Hepatocyte (in vitro differentiated cells): ENCODE measurements around the gene TEX28. TPM values are rescaled to one million over a fixed set of nuclear protein-coding genes. Genes with fewer than 3 reads are reported as not detected.

ENCODE experiments used
- DNase-seq: peaks from one replicate; pipeline ENCODE4 v3.0.0-alpha.2; 2016; ENCODE audit warnings: low spot score
- H2AFZ ChIP-seq: fragments of 200-600 bp; sonication (generic); 2 replicates; pipeline ENCODE4 v1.6.0; 2016; ENCODE audit warnings: antibody characterized with exemption, mild to moderate bottlenecking
- H3K27ac ChIP-seq: fragments of 200-600 bp; sonication (generic); 2 replicates; pipeline ENCODE4 v1.5.1; 2016; ENCODE audit warnings: mild to moderate bottlenecking
- H3K27me3 ChIP-seq: fragments of 200-600 bp; sonication (generic); 2 replicates; pipeline ENCODE4 v1.6.1; 2016
- H3K36me3 ChIP-seq: fragments of 200-600 bp; sonication (generic); replicated peaks from 2 replicates; pipeline ENCODE4 v1.5.1; 2016; ENCODE audit warnings: low read depth; ENCODE audit not compliant: insufficient read depth
- H3K4me1 ChIP-seq: fragments of 200-600 bp; sonication (generic); 2 replicates; pipeline ENCODE4 v1.5.1; 2016; ENCODE audit warnings: mild to moderate bottlenecking, moderate library complexity; ENCODE audit not compliant: insufficient read depth
- H3K4me2 ChIP-seq: fragments of 200-600 bp; sonication (generic); 2 replicates; pipeline ENCODE4 v1.6.0; 2016
- H3K4me3 ChIP-seq: fragments of 200-600 bp; sonication (generic); 2 replicates; pipeline ENCODE4 v1.5.1; 2016; ENCODE audit warnings: mild to moderate bottlenecking
- H3K79me2 ChIP-seq: fragments of 200-600 bp; sonication (generic); 2 replicates; pipeline ENCODE4 v1.6.0; 2017; ENCODE audit warnings: mild to moderate bottlenecking
- H3K9me2 ChIP-seq: fragments of 200-600 bp; sonication (generic); replicated peaks from 2 replicates; pipeline ENCODE4 v1.6.0; 2017; ENCODE audit warnings: mild to moderate bottlenecking; ENCODE audit not compliant: insufficient read depth
- H3K9me3 ChIP-seq: fragments of 200-600 bp; sonication (generic); 2 replicates; pipeline ENCODE4 v1.5.1; 2016; ENCODE audit warnings: low read depth, mild to moderate bottlenecking
- H4K20me1 ChIP-seq: fragments of 200-600 bp; sonication (generic); 2 replicates; pipeline ENCODE4 v1.6.0; 2016; ENCODE audit warnings: mild to moderate bottlenecking; ENCODE audit not compliant: insufficient read depth, poor library complexity, severe bottlenecking
- EZH2 ChIP-seq: fragments of 200-600 bp; sonication (generic); IDR thresholded peaks from 2 replicates; pipeline ENCODE4 v1.6.1; 2016; ENCODE audit warnings: antibody characterized with exemption, mild to moderate bottlenecking, borderline replicate concordance
- EZH2phosphoT487 ChIP-seq: fragments of 200-600 bp; sonication (generic); IDR thresholded peaks from one replicate; pipeline ENCODE4 v1.6.1; 2018; ENCODE audit warnings: antibody characterized with exemption, mild to moderate bottlenecking, low read depth, moderate library complexity; ENCODE audit not compliant: unreplicated experiment, severe bottlenecking
- WGBS: methylation state at CpG from one replicate; pipeline ENCODE4 v1.1.6; 2016; ENCODE audit warnings: low lambda C conversion rate; ENCODE audit errors: missing lambda C conversion rate; 5-methylcytosine and 5-hydroxymethylcytosine counted together
- polyA plus RNA-seq: library from polyadenylated mRNA; unstranded; fragments of >200 nt; fragmentation: Nextera tagmentation; extraction: Ambion mirVana; gene quantifications from 2 replicates; pipeline ENCODE4 v1.2.1, GENCODE V29; 2016
- total RNA-seq: library from RNA; depleted of rRNA; stranded (reverse); fragments of >200 nt; gene quantifications from 2 replicates; pipeline ENCODE4 v1.2.3, GENCODE V29; 2014
- TF ChIP-seq, protein P1 (sequence below): fragments of 200-600 bp; sonication (generic); IDR thresholded peaks from 2 replicates; pipeline ENCODE4 v1.5.1; 2016; ENCODE audit warnings: antibody characterized with exemption, mild to moderate bottlenecking; ENCODE audit not compliant: poor library complexity

The TEX28 gene
- total and polyA plus RNA-seq, 2 experiments from 2014 or later: not detected

DNA sequence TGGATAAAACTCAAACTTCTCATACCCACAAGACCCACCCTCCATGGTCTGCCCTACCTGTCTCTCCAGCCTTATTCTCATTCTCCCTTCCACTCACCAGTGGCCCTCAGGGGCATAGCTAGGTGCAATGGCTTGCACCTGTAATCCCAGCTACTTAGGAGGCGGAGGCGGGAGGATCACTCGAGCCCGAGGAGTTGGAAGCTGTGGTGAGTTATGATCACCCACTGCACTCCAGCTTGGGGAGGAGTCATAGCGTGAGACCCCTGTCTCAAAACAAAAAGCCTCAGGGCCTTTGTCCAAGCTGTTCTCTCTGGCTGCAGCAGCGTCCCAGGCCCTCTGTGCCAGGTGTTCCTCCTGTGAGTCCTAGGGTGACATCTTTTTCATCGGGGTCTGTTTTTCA, 17.2 kb upstream of the TEX28 start:
- Histone ChIP-seq H3K9me3 (no peaks in the 10 kb centered on the region), H3K27ac (no peak overlapping the region), H3K36me3 (no peaks in the 10 kb centered on the region), H2AFZ (no peak overlapping the region), H3K4me2 (no peak overlapping the region), H3K9me2 (no peaks in the 10 kb centered on the region), H4K20me1 (no peaks in the 10 kb centered on the region), H3K4me3 (no peak overlapping the region), H3K27me3 (no peaks in the 10 kb centered on the region), H3K79me2 (no peaks in the 10 kb centered on the region), H3K4me1 (no peaks in the 10 kb centered on the region)
- no peak for TF ChIP-seq EZH2
- TF ChIP-seq, protein P1, sequence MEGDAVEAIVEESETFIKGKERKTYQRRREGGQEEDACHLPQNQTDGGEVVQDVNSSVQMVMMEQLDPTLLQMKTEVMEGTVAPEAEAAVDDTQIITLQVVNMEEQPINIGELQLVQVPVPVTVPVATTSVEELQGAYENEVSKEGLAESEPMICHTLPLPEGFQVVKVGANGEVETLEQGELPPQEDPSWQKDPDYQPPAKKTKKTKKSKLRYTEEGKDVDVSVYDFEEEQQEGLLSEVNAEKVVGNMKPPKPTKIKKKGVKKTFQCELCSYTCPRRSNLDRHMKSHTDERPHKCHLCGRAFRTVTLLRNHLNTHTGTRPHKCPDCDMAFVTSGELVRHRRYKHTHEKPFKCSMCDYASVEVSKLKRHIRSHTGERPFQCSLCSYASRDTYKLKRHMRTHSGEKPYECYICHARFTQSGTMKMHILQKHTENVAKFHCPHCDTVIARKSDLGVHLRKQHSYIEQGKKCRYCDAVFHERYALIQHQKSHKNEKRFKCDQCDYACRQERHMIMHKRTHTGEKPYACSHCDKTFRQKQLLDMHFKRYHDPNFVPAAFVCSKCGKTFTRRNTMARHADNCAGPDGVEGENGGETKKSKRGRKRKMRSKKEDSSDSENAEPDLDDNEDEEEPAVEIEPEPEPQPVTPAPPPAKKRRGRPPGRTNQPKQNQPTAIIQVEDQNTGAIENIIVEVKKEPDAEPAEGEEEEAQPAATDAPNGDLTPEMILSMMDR: no peak
- TF ChIP-seq EZH2phosphoT487: no peak
- WGBS: 90% methylated on average over 7 of the region's 7 CpGs
- no peak for DNase-seq

DNA sequence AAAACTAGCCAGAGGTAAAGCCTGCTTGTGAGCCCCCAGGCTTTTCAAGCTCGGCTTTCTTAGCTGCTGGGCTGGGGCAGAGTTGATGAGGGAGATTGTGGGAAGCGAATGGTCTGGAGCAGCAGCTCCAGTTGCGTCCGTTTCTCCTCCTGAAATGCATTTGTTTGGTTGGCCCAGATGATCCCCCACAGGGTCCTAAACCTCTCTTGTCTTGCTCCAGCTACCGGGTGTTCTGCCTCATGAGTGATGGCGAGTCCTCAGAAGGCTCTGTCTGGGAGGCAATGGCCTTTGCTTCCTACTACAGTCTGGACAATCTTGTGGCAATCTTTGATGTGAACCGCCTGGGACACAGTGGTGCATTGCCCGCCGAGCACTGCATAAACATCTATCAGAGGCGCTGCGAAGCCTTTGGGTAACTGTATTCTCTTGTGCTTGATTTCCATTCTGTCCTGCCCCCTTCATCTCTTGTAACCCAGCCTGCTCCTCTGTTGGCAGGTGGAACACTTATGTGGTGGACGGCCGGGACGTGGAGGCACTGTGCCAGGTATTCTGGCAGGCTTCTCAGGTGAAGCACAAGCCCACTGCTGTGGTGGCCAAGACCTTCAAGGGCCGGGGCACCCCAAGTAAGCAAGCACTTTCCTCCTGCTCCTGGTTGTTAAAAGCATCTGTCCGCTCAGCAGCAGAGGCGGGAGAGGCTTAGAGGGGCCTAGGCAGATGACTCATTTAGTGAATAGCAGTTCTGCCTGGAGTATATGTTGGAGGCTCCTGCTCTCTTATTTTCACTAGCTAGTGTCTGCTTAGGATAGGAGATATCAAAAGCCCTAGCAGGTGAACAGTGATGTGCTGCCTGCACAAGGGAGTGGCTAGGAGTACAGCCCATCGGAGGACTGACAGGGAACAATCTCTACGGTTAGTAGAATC, 16.0 kb upstream of the TEX28 start:
- no peaks in the 10 kb centered on the region for H3K9me2 ChIP-seq
- no peaks in the 10 kb centered on the region for H3K4me1 ChIP-seq
- 74% methylated on average over 19 of the region's 19 CpGs for WGBS
- TF ChIP-seq EZH2phosphoT487 (no peak), EZH2 (no peak)
- TF ChIP-seq, protein P1: no peak
- no peak overlapping the region for H3K4me2 ChIP-seq
- no peak overlapping the region for H2AFZ ChIP-seq
- no peaks in the 10 kb centered on the region for H4K20me1 ChIP-seq
- H3K27me3 ChIP-seq: no peaks in the 10 kb centered on the region
- H3K36me3 ChIP-seq: no peaks in the 10 kb centered on the region
- no peaks in the 10 kb centered on the region for H3K79me2 ChIP-seq
- no peak overlapping the region for H3K27ac ChIP-seq
- H3K9me3 ChIP-seq: no peaks in the 10 kb centered on the region
- H3K4me3 ChIP-seq: no peak overlapping the region
- DNase-seq: peak; percentile 22

DNA sequence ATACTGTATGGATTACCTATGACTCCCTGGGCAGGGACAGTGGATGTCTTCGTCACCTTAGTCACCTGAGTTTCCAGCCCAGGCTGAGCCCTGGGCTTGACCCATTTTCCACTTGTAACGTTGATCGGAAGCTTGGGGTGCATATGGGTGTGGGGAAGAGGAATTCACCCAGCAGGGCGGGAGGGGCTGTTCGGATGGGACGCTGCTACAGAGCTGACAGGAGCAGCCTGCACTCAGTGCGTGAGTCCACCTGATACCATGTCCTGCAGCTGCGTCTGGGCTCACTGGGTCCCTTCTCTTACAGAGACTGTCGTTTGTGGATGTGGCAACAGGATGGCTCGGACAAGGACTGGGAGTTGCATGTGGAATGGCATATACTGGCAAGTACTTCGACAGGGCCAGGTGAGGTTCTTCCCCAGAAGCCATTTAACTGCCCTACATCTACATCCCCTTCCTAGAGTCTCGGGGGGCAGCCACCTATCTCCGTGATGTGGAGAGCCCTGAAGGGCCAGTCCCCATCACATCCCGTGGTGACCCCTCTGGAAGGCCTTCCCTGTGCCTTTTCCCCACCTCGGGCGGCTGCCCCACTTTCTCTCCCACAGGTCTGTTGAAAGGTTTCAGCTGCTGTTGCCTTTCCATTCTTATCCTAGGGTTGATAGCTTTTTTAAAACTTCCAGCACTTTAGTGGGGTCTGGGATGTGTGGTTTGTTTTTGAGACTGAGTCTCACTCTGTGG, 14.3 kb upstream of the TEX28 start:
- no peak for DNase-seq
- H3K4me3 ChIP-seq: no peak overlapping the region
- H3K4me1 ChIP-seq: no peaks in the 10 kb centered on the region
- TF ChIP-seq, protein P1: no peak
- no peak for TF ChIP-seq EZH2phosphoT487
- TF ChIP-seq EZH2: no peak
- H2AFZ ChIP-seq: no peak overlapping the region
- 76% methylated on average over 16 of the region's 16 CpGs for WGBS
- no peak overlapping the region for H3K27ac ChIP-seq
- no peaks in the 10 kb centered on the region for H3K9me2 ChIP-seq
- H3K9me3 ChIP-seq: no peaks in the 10 kb centered on the region
- H3K36me3 ChIP-seq: no peaks in the 10 kb centered on the region
- H3K4me2 ChIP-seq: no peak overlapping the region
- H3K27me3 ChIP-seq: no peaks in the 10 kb centered on the region
- no peaks in the 10 kb centered on the region for H3K79me2 ChIP-seq
- H4K20me1 ChIP-seq: no peaks in the 10 kb centered on the region
